CD4-positive, alpha-beta T cell treated with Interleukin-6 for 4 hours (primary cell): ENCODE measurements around the gene GALR2.
"Not testable (repeated sequence)": the region's sequence is repeated elsewhere in the genome, so short reads cannot be mapped to it uniquely, and the experiment has no call there.

Experiments
- DNase-seq: peaks from one replicate; pipeline ENCODE4 v3.0.0-alpha.2; 2020; ENCODE audit warnings: mixed read lengths

GALR2 gene

GRCh38 chr17:76050538-76051467 is 23.8 kb upstream of the GALR2 start:
- DNase-seq, result no peak

- no peak for DNase-seq
Measured at GRCh38 chr17:76051561-76051960, 23.0 kb upstream of the GALR2 start.

GRCh38 chr17:76053246-76054111 is 21.1 kb upstream of the GALR2 start:
- no peak for DNase-seq

GRCh38 chr17:76054112-76054476 is 20.5 kb upstream of the GALR2 start:
- no peak for DNase-seq

- no peak for DNase-seq
Measured at GRCh38 chr17:76056882-76057281, 17.7 kb upstream of the GALR2 start.

- DNase-seq, result not testable (repeated sequence)
Measured at GRCh38 chr17:76058264-76058663, 16.3 kb upstream of the GALR2 start.

GRCh38 chr17:76063875-76064546 is 10.6 kb upstream of the GALR2 start:
- DNase-seq, result peak; percentile 55

- no peak for DNase-seq
Measured at GRCh38 chr17:76065775-76066174, 8.8 kb upstream of the GALR2 start.

- DNase-seq, result no peak
Measured at GRCh38 chr17:76071531-76072147, 2.9 kb upstream of the GALR2 start.

- DNase-seq, result peak; percentile 88
Measured at GRCh38 chr17:76072148-76072858, 2.3 kb upstream of the GALR2 start, which contains the start of gene SRP68. Gene SRP68, minus strand, starts transcription at chr17:76072517. Its CDS starts 26 bp downstream, at chr17:76072491.

- DNase-seq, result peak; percentile 31
Measured at GRCh38 chr17:76075364-76076145, 974 bp downstream of the GALR2 start.

GRCh38 chr17:76076146-76076764 is 1.7 kb downstream of the GALR2 start:
- no peak for DNase-seq

GRCh38 chr17:76076765-76077583 is 2.4 kb downstream of the GALR2 start:
- DNase-seq, result peak; percentile 55

GRCh38 chr17:76077584-76078110 is 3.1 kb downstream of the GALR2 start:
- DNase-seq, result no peak

GRCh38 chr17:76078370-76078769 is 3.8 kb downstream of the GALR2 start:
- DNase-seq, result not testable (repeated sequence)

GRCh38 chr17:76078860-76079534 is 4.4 kb downstream of the GALR2 start, which contains the start of gene ZACN:
Gene ZACN, plus strand, starts transcription at chr17:76079182. Its CDS starts 83 bp downstream, at chr17:76079265.
- no peak for DNase-seq

- no peak for DNase-seq
Measured at GRCh38 chr17:76079535-76079955, 5.0 kb downstream of the GALR2 start.

- DNase-seq, result no peak
Measured at GRCh38 chr17:76079956-76080767, 5.6 kb downstream of the GALR2 start.
